VCaP (cell line): ENCODE results near the gene CNGA3.

Source experiments
- H3K27ac ChIP-seq: fragments of 450-650 bp; 2 replicates; pipeline ENCODE4 v1.5.1; 2017
- TF ChIP-seq, protein P1 (sequence below): fragments of 450-650 bp; conservative IDR thresholded peaks from 2 replicates; pipeline ENCODE4 v1.5.1; 2017; ENCODE audit warnings: mild to moderate bottlenecking, moderate library complexity

Gene CNGA3

DNA sequence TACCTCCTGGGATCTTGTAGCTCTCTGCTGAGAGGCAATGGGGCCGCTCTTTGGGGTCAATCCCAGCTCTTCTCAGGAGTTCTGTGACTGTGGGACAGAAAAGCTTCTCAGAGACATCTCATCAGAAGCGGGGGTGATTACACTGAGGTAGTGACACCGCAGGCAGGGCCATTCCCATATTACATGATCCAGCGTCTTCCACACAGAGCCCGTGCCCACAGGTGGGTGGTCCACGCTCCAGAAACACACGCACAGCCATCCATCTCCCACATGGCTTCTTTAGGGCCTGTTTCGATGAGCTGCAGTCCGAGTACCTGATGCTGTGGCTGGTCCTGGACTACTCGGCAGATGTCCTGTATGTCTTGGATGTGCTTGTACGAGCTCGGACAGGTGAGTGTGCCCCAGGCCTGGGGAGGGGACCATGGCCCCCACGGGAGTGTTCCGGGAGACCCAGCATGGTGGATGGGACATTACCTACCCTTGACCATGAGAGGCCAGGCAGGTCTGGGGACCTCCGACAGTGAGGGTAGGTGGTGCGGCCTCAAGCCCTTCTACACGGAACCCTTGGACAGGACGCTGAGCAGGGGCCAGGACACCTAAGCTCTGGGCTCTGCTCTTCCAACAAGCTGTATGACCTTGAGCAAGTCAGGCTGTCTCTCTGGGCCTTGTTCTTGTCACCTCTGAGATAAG lies 45.5 kb downstream of the CNGA3 start:
- H3K27ac ChIP-seq: no peak overlapping the region
- TF ChIP-seq, protein P1, sequence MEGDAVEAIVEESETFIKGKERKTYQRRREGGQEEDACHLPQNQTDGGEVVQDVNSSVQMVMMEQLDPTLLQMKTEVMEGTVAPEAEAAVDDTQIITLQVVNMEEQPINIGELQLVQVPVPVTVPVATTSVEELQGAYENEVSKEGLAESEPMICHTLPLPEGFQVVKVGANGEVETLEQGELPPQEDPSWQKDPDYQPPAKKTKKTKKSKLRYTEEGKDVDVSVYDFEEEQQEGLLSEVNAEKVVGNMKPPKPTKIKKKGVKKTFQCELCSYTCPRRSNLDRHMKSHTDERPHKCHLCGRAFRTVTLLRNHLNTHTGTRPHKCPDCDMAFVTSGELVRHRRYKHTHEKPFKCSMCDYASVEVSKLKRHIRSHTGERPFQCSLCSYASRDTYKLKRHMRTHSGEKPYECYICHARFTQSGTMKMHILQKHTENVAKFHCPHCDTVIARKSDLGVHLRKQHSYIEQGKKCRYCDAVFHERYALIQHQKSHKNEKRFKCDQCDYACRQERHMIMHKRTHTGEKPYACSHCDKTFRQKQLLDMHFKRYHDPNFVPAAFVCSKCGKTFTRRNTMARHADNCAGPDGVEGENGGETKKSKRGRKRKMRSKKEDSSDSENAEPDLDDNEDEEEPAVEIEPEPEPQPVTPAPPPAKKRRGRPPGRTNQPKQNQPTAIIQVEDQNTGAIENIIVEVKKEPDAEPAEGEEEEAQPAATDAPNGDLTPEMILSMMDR: no peak

DNA sequence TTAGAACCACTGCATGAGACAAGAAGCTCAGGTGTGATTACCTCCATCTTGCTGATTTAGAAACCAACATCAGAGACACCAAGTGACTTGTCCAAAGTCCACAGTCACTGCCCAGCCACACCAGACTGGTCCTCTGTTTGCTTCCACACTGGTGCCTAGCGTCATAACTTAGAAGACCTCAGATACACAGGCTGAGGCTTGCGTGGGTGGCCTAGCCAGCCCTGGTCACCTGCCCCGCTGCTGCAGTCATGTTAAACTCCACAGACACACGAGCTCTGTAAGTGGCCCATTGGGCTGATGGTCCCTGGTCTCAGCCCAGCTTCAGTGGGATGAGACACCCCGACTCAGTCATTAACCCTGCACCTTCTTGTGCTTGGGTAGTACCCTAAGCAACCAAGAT lies 47.1 kb downstream of the CNGA3 start:
- H3K27ac ChIP-seq: no peak overlapping the region
- TF ChIP-seq, protein P1: no peak

DNA sequence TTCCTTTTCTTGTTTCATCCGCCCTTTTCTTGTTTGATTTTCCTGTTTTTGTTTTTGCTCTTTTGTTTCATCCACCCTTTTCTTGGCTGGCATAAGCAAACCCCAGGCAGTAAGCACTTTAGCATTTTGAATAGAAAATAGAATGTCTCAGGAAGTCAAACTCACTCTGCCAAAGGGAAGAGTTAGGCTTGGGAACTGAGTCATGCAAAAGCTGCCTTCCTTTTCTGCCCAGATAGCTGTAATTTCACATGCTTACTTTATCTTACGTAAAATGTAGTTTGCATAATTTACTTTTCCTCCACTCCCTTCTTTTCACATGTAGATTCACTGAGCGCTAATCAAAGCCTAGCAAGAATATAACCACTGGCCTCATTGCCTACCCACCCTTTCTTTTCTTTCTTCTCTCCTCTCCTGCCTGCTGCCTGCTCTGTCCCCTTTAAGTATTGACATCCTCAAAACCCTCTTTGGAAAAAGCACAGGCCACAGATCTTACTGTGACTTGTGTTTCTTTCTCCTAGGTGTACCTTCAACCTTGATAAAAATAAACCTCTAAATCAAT lies 48.4 kb downstream of the CNGA3 start:
- H3K27ac ChIP-seq: no peak overlapping the region
- TF ChIP-seq, protein P1: no peak

DNA sequence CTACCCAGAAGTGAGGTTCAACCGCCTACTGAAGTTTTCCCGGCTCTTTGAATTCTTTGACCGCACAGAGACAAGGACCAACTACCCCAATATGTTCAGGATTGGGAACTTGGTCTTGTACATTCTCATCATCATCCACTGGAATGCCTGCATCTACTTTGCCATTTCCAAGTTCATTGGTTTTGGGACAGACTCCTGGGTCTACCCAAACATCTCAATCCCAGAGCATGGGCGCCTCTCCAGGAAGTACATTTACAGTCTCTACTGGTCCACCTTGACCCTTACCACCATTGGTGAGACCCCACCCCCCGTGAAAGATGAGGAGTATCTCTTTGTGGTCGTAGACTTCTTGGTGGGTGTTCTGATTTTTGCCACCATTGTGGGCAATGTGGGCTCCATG lies 49.7 kb downstream of the CNGA3 start:
- H3K27ac ChIP-seq: no peak overlapping the region
- TF ChIP-seq, protein P1: no peak

DNA sequence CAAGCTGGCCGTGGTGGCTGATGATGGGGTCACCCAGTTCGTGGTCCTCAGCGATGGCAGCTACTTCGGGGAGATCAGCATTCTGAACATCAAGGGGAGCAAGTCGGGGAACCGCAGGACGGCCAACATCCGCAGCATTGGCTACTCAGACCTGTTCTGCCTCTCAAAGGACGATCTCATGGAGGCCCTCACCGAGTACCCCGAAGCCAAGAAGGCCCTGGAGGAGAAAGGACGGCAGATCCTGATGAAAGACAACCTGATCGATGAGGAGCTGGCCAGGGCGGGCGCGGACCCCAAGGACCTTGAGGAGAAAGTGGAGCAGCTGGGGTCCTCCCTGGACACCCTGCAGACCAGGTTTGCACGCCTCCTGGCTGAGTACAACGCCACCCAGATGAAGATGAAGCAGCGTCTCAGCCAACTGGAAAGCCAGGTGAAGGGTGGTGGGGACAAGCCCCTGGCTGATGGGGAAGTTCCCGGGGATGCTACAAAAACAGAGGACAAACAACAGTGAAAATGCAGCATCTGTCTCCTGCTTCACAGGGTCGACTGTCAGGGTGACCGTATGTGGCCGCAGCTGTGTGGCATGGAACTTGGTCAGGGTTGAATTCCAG lies 50.6 kb downstream of the CNGA3 start:
- H3K27ac ChIP-seq: no peak overlapping the region
- TF ChIP-seq, protein P1: no peak

DNA sequence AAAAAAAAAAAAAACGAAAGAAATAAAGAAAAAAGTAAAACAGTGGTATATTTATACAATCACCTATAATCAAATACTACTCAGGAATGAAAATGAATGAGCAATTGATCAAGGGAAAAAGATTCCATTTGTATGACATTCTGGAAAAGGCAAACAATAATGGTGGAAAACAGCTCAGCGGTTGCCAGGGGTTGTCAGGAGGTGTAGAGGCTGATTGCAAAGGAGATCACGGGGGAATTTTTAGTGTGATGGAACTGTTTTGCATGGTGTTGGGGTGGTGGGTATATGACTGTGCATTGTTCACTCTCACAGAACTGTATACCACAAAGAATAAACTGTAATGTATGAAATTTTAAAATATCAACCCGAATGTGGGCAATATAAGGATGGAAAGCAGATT lies 52.9 kb downstream of the CNGA3 start:
- H3K27ac ChIP-seq: no peak overlapping the region
- TF ChIP-seq, protein P1: no peak

DNA sequence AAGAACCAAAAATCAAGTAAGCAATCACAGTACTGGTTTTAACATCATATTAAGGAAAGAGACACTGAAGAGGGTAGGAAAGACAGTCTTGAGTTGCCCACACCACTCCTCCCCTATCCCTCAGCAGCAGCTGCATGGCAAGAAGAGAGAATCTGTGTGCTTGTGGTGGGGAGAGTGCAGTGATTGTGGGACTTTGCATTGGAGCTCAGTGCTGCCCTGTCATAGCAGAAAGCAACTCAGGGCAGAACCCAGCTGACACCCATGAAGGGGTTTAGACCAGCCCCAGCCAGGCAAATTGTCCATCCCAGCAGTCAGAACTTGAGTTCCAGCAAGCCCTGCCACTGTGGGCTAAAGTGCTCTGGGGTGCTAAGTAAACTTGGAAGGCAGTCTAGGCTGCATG lies 57.6 kb downstream of the CNGA3 start:
- H3K27ac ChIP-seq: no peak overlapping the region
- TF ChIP-seq, protein P1: no peak
